ENCODE measurements around the gene SORBS2.

The SORBS2 gene

DNA sequence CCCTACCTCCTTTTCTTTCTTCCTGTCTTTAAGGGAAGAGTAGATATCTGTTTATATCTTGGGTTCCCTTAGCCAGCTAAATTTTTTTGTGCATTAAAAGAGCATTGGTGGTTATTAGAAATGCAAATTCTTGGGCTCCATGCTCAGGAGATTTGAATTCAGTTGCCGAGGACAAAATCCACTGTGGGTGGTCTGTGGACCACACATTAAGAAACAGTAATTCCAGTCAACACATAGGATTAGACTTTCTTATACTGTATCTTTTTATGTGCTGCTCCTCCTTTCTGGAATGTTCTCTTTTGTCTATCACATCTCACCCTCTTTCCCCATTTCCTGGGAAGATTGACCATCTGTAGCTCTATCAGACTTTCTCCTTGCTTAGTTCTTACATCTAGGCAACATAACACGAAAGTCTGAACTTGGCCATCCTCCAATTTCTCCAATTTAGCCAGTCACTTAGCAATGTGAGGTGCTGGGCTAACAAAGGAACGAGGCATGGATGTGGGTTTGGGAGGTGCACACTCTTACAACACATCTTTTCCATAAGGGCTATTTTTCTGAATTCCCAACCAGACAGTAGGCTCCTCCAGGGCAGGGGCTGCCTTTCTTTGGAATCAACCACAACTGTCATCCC lies 271.4 kb downstream of the SORBS2 start:
- Histone ChIP-seq H3K9ac (ENCODE audit: low read length) (no peak overlapping the region), H2AK5ac (ENCODE audit: low read length) (no peak overlapping the region), H3K79me1 (ENCODE audit: low read length) (no peaks in the 10 kb centered on the region), H4K8ac (ENCODE audit: low read depth, low read length) (no peak overlapping the region), H3K4me2 (ENCODE audit: low read length) (no peak overlapping the region), H2BK12ac (ENCODE audit: low read length) (no peak overlapping the region), H3K4me1 (ENCODE audit: control insufficient read depth in 1 of 2, insufficient read depth in 2 of 2, low read length in 2 of 2) (no peaks in the 10 kb centered on the region), H4K91ac (ENCODE audit: low read depth, low read length) (no peak overlapping the region), H4K12ac (ENCODE audit: low read depth, low read length) (no peak overlapping the region), H3K9me3 (ENCODE audit: insufficient read depth, low read depth, low read length) (peaks cover 2% of the 10 kb centered on the region), H3K14ac (ENCODE audit: low read length) (no peak overlapping the region), H3K18ac (ENCODE audit: low read length) (no peak overlapping the region), H2BK5ac (ENCODE audit: low read depth, low read length, poor library complexity) (no peak overlapping the region), H3K36me3 (ENCODE audit: control insufficient read depth in 1 of 2, insufficient read depth in 2 of 2, low read length in 2 of 2) (no peaks in the 10 kb centered on the region), H2AFZ (ENCODE audit: insufficient read depth, low read length, poor library complexity) (no peak overlapping the region), H3K79me2 (ENCODE audit: control insufficient read depth, insufficient read depth, low read length, poor library complexity) (no peaks in the 10 kb centered on the region), H3K4me3 (ENCODE audit: low read depth, low read length) (no peak overlapping the region), H3K27me3 (ENCODE audit: insufficient read depth, low read length) (peaks cover 6% of the 10 kb centered on the region), H3K4ac (ENCODE audit: low read depth, low read length) (no peak overlapping the region), H3K23ac (ENCODE audit: low read length) (no peak overlapping the region), H2BK120ac (ENCODE audit: insufficient read depth, low read length, poor library complexity) (no peak overlapping the region), H3K27ac (ENCODE audit: low read depth, low read length) (no peak overlapping the region)
- DNase-seq, result no peak
- WGBS (ENCODE audit: extremely low coverage, insufficient coverage, insufficient read length), result no CpG with 5 or more reads among the region's 3 CpGs

DNA sequence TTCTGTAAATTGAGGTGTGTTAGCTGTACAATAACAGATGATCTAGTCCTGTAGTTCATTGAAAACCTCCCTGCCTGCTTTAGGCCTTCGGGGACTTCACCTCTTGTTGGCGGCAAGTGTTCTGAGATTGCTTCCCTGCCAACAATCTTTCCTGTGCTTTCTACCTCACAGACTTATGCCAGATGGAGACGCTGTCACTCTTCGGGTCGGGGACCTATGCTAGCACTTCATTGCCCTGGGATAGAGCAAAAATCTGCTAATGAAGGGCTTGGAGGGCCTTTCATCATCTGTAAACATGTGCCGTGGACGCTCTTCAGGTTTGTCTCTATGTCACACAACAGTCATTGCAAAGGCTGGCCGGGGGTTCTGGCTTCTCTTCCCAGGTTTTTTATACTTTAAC lies 272.0 kb downstream of the SORBS2 start:
- Histone ChIP-seq H3K4me3 (ENCODE audit: low read depth, low read length) (no peak overlapping the region), H3K14ac (ENCODE audit: low read length) (no peak overlapping the region), H3K27ac (ENCODE audit: low read depth, low read length) (no peak overlapping the region), H2AFZ (ENCODE audit: insufficient read depth, low read length, poor library complexity) (no peak overlapping the region), H3K23ac (ENCODE audit: low read length) (no peak overlapping the region), H3K18ac (ENCODE audit: low read length) (no peak overlapping the region), H3K4me2 (ENCODE audit: low read length) (no peak overlapping the region), H3K79me1 (ENCODE audit: low read length) (no peaks in the 10 kb centered on the region), H3K36me3 (ENCODE audit: control insufficient read depth in 1 of 2, insufficient read depth in 2 of 2, low read length in 2 of 2) (no peaks in the 10 kb centered on the region), H3K4ac (ENCODE audit: low read depth, low read length) (no peak overlapping the region), H4K91ac (ENCODE audit: low read depth, low read length) (no peak overlapping the region), H4K12ac (ENCODE audit: low read depth, low read length) (no peak overlapping the region), H3K27me3 (ENCODE audit: insufficient read depth, low read length) (peaks cover 7% of the 10 kb centered on the region), H3K9ac (ENCODE audit: low read length) (no peak overlapping the region), H2BK5ac (ENCODE audit: low read depth, low read length, poor library complexity) (no peak overlapping the region), H3K79me2 (ENCODE audit: control insufficient read depth, insufficient read depth, low read length, poor library complexity) (no peaks in the 10 kb centered on the region), H3K9me3 (ENCODE audit: insufficient read depth, low read depth, low read length) (peaks cover 2% of the 10 kb centered on the region), H2BK120ac (ENCODE audit: insufficient read depth, low read length, poor library complexity) (no peak overlapping the region), H2BK12ac (ENCODE audit: low read length) (no peak overlapping the region), H2AK5ac (ENCODE audit: low read length) (no peak overlapping the region), H3K4me1 (ENCODE audit: control insufficient read depth in 1 of 2, insufficient read depth in 2 of 2, low read length in 2 of 2) (no peaks in the 10 kb centered on the region), H4K8ac (ENCODE audit: low read depth, low read length) (no peak overlapping the region)
- no CpG with 5 or more reads among the region's 8 CpGs for WGBS (ENCODE audit: extremely low coverage, insufficient coverage, insufficient read length)
- DNase-seq, result no peak

DNA sequence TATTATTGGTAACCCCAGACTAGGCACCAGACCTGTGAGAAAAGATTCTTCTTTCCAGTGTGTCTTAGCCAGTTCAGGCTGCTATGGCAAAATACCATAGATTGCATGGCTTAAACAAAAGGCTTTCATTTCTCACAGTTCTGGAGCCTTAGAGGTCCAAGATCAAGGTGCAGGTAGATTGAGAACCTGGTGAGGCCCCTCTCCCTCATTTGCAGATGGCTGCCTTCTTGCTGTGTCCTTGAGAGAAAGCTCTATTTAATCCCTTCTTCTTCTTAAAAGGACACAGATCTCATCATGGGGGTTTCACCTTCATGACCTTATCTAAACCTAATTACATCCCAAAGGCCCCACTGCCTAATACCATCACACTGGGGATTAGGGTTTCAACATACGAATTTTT lies 273.2 kb downstream of the SORBS2 start:
- Histone ChIP-seq H2BK5ac (ENCODE audit: low read depth, low read length, poor library complexity) (no peak overlapping the region), H4K12ac (ENCODE audit: low read depth, low read length) (no peak overlapping the region), H2BK12ac (ENCODE audit: low read length) (no peak overlapping the region), H3K36me3 (ENCODE audit: control insufficient read depth in 1 of 2, insufficient read depth in 2 of 2, low read length in 2 of 2) (no peaks in the 10 kb centered on the region), H3K23ac (ENCODE audit: low read length) (no peak overlapping the region), H3K4ac (ENCODE audit: low read depth, low read length) (no peak overlapping the region), H3K4me1 (ENCODE audit: control insufficient read depth in 1 of 2, insufficient read depth in 2 of 2, low read length in 2 of 2) (no peaks in the 10 kb centered on the region), H3K79me2 (ENCODE audit: control insufficient read depth, insufficient read depth, low read length, poor library complexity) (no peaks in the 10 kb centered on the region), H3K9me3 (ENCODE audit: insufficient read depth, low read depth, low read length) (peaks cover 2% of the 10 kb centered on the region), H3K18ac (ENCODE audit: low read length) (no peak overlapping the region), H4K91ac (ENCODE audit: low read depth, low read length) (no peak overlapping the region), H3K4me3 (ENCODE audit: low read depth, low read length) (no peak overlapping the region), H3K27ac (ENCODE audit: low read depth, low read length) (no peak overlapping the region), H3K27me3 (ENCODE audit: insufficient read depth, low read length) (peaks cover 9% of the 10 kb centered on the region), H3K79me1 (ENCODE audit: low read length) (no peaks in the 10 kb centered on the region), H2AK5ac (ENCODE audit: low read length) (no peak overlapping the region), H3K4me2 (ENCODE audit: low read length) (no peak overlapping the region), H3K9ac (ENCODE audit: low read length) (no peak overlapping the region), H4K8ac (ENCODE audit: low read depth, low read length) (no peak overlapping the region), H2AFZ (ENCODE audit: insufficient read depth, low read length, poor library complexity) (no peak overlapping the region), H2BK120ac (ENCODE audit: insufficient read depth, low read length, poor library complexity) (no peak overlapping the region), H3K14ac (ENCODE audit: low read length) (no peak overlapping the region)
- no peak for DNase-seq
- WGBS (ENCODE audit: extremely low coverage, insufficient coverage, insufficient read length), result no CpG with 5 or more reads among the region's 1 CpG

GRCh38 chr4:185536411-185536709 lies 275.6 kb downstream of the SORBS2 start:
- Histone ChIP-seq H3K4me2 (ENCODE audit: low read length) (no peak overlapping the region), H3K18ac (ENCODE audit: low read length) (no peak overlapping the region), H3K9ac (ENCODE audit: low read length) (no peak overlapping the region), H2AFZ (ENCODE audit: insufficient read depth, low read length, poor library complexity) (no peak overlapping the region), H3K79me1 (ENCODE audit: low read length) (no peaks in the 10 kb centered on the region), H3K14ac (ENCODE audit: low read length) (no peak overlapping the region), H2BK5ac (ENCODE audit: low read depth, low read length, poor library complexity) (no peak overlapping the region), H4K8ac (ENCODE audit: low read depth, low read length) (no peak overlapping the region), H4K12ac (ENCODE audit: low read depth, low read length) (no peak overlapping the region), H3K23ac (ENCODE audit: low read length) (no peak overlapping the region), H3K27me3 (ENCODE audit: insufficient read depth, low read length) (peaks cover 9% of the 10 kb centered on the region), H4K91ac (ENCODE audit: low read depth, low read length) (no peak overlapping the region), H3K79me2 (ENCODE audit: control insufficient read depth, insufficient read depth, low read length, poor library complexity) (no peaks in the 10 kb centered on the region), H3K36me3 (ENCODE audit: control insufficient read depth in 1 of 2, insufficient read depth in 2 of 2, low read length in 2 of 2) (no peaks in the 10 kb centered on the region), H3K9me3 (ENCODE audit: insufficient read depth, low read depth, low read length) (peaks cover 2% of the 10 kb centered on the region), H3K4ac (ENCODE audit: low read depth, low read length) (no peak overlapping the region), H2BK120ac (ENCODE audit: insufficient read depth, low read length, poor library complexity) (no peak overlapping the region), H3K27ac (ENCODE audit: low read depth, low read length) (no peak overlapping the region), H2AK5ac (ENCODE audit: low read length) (no peak overlapping the region), H3K4me1 (ENCODE audit: control insufficient read depth in 1 of 2, insufficient read depth in 2 of 2, low read length in 2 of 2) (no peaks in the 10 kb centered on the region), H2BK12ac (ENCODE audit: low read length) (no peak overlapping the region), H3K4me3 (ENCODE audit: low read depth, low read length) (no peak overlapping the region)
- DNase-seq, result peak in 1 of 2 donors; percentile 8
- WGBS (ENCODE audit: extremely low coverage, insufficient coverage, insufficient read length), result no CpG with 5 or more reads among the region's 4 CpGs

Data from trophoblast cell (in vitro differentiated cells and primary cell).